GM19452 (cell line): ENCODE results near the gene LAD1.

Experiments used
- ATAC-seq: cut with Tn5 transposase; IDR thresholded peaks from one replicate; pipeline ENCODE4 v1.9.1; 2021; ENCODE audit not compliant: unreplicated experiment

Gene LAD1

DNA sequence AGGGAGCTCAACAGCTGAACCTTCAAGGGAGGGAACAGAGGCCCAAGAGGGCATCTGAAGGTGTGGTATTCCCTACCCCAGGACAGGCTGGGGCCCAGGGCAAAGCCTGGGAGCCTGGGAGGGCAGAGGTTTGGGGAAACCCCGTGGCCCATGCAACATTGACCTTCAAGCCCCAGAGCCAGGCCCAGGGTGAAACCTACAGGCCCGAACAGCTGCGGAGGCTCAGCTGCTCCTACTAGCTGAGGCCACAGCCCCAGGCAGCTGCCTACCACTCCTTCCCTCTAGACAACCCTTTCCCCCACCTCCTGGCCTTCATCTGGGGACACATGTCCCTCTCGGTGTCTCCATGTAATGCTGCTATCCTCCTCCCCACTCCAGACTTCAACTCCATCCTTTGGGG lies 3.2 kb downstream of the LAD1 start:
- ATAC-seq, result no peak

DNA sequence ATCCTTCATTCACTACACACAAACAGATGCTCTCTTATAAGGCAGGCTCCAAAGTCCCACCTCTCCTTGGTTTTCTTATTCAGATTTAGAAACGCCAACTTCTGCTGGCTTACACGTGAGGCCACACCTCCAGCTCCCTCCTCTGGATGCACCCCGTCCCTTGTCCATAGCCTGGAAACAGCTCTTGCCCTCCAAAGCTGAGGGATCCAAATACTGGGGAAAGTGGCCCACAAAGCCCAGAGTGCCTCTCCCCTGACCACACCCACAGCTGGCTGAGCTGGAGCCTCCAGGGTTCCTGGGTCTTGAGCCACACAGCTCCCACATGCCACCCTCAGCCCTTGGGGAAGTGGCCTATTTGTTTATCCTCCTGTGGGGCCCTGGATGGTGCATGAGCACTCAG lies 4.5 kb downstream of the LAD1 start:
- no peak for ATAC-seq

- no peak for ATAC-seq
Observed at GRCh38 chr1:201393076-201393475, 6.0 kb downstream of the LAD1 start.

- no peak for ATAC-seq
Observed at GRCh38 chr1:201391651-201392511, 7.2 kb downstream of the LAD1 start.

- ATAC-seq, result no peak
Observed at GRCh38 chr1:201391225-201391624, 7.9 kb downstream of the LAD1 start.

DNA sequence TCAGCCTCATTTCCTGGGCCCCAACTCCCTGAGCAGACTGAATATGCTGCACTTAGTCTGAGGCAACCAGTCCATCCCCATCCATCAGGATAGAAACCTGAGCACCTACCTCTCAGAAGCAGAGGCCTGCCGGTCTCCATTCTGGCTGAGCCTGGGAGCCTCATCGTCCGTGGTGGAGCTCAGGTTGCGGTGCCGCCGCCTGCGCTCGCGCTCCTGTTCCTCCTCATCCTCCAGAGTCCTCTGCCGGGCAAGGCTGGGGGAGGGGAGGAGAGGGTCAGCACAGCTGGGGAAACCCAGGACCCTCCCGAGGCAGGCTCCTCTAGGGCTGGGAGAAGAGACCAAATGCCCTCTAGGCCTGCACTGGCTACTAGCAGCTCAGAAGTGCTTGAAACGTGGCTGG lies 10.1 kb downstream of the LAD1 start:
- ATAC-seq, result no peak

DNA sequence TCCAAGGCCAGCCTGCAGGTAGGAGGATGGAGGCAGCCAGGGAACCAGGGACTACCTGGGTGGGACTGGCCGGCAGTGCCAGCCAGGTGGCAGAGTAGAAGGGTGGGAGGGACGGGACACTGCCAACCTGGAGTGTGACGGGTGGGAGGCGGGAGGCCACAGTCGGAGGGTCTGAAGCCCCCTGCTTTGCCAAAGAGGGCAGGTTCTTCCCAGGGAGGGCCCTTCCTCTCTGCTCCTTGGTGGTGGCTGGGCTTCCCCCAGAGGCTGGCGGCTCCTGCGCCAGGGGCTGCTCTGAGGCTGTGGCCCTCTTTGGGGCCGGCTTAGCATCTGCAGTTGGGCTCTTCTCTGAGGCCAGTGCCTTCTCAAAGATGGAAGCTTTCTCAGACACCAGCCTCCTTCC lies 12.9 kb downstream of the LAD1 start:
- no peak for ATAC-seq

GRCh38 chr1:201385299-201385891 lies 13.7 kb downstream of the LAD1 start:
- peak; percentile 53 for ATAC-seq

- ATAC-seq, result no peak
Observed at GRCh38 chr1:201384406-201384782, 14.7 kb downstream of the LAD1 start.

DNA sequence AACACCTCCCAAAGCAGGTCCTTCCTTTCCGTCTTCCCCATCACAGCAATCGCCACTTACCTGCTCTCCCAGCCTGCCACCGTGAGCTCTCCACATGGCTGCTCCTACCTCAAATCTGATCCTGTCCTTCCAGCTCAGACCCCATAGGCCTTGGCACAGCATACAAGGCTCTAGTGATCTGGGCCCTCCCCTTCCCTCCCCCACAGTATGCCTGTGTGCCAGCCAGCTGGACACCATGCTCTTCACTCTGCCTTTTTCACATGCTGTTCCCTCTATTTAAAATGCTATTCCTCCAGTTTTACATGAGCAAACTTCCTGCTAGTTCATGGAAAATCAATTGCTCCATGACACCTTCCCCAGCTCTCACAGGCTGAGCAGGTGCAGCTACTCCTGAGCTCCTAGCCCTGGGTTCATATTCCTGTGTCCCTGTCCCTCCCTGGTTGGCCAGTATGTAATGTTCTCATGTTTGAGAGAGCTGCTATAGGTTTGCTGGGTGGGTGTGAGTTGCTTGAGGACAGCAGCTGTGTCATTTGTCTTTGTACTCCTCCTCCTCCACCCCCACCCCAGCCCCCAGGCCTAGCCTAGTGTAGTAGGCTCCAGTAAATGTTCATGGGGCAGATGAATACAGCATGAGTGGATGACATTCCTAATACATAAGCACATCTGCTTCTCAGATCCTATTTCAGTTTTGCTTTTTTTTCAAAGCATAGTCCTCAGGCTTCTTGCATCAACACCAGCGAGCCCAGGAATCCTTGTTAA lies 15.3 kb downstream of the LAD1 start:
- no peak for ATAC-seq

GRCh38 chr1:201381130-201381529 lies 18.0 kb downstream of the LAD1 start:
- ATAC-seq, result no peak

- ATAC-seq, result no peak
Observed at GRCh38 chr1:201379733-201380242, 19.3 kb downstream of the LAD1 start.

DNA sequence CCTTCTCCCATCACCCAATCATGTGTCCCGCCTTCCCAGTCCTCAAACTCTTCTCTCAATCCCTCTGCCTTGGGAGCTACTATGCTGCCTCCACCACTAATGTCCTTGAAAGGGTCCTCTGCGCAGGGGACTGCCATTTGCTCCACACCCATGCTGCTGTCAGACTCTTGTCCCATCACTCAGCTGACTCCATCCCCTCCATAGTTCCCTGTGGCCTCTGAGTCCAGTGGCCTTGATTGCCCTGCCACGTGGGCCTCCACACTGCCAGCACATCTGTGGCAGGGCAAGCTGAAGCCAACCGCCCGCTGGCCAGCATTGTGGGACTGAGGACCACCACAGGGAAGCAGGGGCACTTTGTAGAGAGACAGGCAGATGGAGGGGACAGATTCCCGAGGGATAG lies 20.3 kb downstream of the LAD1 start:
- ATAC-seq, result no peak

DNA sequence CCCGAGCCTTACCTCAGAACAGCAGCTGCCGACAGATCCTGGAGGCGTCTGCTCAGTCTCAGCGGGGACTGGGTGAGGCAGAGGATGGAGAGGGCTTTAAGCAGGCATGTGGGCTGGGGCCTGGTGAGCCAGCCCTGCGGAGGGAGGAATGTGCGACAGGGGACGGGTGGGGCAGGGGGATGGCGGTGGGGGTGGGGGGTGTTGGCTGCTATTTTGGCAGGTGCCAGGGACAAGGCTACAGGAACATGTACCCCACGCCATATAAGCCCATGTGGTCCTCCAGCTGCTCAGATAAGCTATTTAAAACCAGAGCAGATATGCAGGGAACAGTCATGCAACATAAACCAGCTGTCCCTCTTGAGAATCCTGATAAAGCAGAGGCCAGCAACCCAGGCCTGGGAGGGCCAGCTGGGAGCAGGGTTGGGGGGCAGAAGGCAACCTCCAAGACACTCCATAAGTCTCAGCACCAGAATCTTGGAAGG lies 21.5 kb downstream of the LAD1 start, which contains the start of gene TNNT2:
TSS of gene TNNT2 (minus strand) at position 70 of the 482 bp plus-strand sequence. CDS start 4,426 bp downstream, outside the sequence.
- no peak for ATAC-seq

DNA sequence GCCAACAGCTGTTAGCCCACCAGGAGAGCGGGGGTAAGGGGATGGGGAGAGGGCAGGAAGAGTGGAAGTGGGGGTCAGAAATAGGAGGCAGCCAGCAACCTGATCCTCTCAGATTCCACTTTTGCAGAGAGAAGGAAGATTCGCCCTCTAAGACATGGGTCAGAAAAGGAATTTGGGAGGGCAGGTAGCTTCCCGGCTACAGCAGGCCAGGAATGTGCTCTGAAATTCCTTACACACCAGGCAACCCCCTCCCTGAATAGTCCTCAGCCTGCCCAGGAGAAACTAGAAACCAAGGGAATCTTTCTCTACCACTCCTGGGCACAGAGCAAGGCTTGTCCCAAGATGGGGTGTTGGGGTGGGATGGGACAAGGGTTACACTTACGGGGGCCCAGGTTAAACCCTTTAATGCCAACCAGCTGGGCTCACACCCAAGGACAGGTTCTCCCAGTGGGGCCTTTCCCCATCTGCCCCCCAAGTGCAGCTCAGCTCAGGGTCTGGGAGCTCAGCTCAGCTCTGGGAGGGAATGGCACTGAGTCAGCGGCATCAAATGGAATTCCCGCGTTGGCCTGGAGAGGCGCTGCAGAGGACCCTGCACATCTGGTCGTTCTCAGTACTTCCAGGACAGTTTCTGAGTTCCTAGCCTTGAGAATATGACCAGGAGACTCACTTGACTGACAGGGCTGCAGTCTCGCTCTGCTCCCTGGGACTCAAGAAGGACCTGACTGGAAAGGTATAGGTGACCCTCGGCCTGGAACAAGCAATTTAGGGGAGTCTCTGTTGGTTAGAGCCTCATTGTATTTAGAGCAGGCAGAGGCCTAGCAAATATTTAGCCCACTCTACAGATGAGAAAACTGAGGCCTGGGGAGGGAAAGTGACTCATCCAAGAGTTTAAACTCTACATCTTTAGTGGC lies 22.4 kb downstream of the LAD1 start:
- ATAC-seq, result no peak

DNA sequence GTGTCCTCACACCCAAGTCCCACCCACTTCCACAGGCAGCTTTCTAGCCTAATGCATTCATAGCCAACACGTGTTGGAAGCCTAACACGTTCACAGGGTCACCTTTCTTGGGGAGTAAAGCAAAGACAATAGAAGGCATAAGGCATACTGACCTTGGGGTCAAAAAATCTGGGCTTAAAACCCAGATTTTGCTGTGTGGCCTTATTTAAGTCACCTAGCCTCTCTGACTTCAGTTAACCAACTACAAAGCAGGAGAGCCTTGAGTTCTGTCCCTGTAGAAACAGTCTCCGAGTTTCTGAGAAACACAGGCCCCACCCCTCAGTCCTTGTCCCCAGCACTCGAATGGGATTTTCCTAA lies 23.0 kb downstream of the LAD1 start:
- no peak for ATAC-seq

DNA sequence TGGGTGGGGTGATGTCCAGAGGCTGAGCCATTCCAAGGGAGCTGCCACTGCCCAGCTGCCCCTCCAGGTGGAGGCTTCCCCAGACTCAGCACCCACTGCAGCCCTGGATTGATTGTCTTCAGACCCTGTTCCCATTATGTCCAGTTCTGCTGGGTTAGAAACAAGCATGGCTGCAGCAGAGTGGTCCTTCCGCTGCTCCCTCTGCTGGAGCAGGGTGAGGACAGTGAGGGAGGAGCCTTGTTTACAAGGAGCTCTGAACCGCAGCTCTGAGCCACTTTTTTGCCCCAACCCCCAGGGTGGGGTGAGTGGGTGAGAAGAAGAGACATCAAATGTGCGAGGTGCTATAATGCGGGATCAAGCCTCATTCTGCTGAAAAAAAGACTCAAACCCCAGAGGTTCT lies 24.0 kb downstream of the LAD1 start:
- no peak for ATAC-seq

DNA sequence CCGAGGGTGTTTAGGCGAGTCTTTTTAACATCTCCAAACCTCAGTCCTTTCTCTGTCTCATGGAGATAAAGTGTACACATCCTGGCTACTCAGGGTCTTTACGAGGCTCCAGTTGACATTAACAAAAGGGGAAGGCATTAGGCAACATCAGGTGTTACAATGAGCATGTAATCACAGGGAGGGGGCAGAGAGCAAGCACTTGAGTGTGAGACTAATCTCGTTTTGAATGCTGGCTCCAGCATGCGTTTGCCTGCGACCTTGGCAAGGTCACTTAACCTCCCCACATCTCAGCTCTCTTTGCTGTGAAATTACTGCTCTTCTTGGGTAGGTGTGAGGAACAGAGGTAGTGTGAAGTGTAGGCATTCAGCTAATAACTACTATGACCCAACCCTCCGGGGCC lies 24.8 kb downstream of the LAD1 start:
- ATAC-seq, result no peak

- ATAC-seq, result no peak
Observed at GRCh38 chr1:201371792-201372191, 27.3 kb downstream of the LAD1 start.

GRCh38 chr1:201371276-201371675 lies 27.8 kb downstream of the LAD1 start:
- no peak for ATAC-seq

DNA sequence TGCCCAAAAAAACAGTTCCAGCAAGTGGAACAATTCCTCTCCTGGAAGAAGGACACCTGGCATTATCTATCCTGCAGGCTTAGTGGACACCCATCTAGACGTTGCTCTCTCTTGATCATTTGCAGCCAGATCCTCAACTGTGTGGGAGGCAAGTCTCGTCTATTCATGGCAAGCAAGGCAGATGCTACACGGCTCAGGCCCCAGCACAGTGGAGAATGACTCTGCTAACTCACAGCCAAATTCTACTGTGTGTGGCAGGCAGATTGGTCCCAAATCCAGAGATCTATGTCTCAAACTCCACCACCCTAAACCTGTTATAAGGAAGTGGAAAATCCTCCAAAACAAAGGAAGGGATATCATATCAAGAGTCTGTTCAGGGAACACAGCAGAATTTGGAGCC lies 28.6 kb downstream of the LAD1 start:
- no peak for ATAC-seq
